GM19099 (cell line): ENCODE measurements around the gene PAPSS2.

Experiments
- POLR2A ChIP-seq: IDR thresholded peaks from 3 replicates; pipeline ENCODE4 v1.6.1; 2011; ENCODE audit warnings: low read depth; ENCODE audit not compliant: insufficient read length; ENCODE audit errors: extremely low read depth

The PAPSS2 gene

DNA sequence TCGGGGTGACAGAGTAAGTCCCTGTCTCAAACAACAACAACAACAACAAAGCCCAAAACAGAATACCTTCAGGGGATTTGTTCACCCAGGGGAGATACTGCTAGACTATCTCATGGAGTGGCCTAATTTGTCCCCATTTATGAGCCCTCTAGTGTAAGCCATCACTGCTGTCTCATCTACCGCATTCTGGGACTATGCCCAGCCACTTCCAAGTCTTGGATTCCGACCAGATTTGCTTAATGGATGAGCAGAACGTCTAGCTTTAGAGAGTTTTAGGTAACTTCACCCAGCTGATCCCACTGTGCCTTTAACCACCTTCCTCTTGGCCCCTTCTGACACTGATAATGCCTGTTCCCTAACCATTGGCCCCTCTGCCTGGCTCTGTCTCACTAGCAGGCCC lies 47.1 kb downstream of the PAPSS2 start:
- no peak for TF ChIP-seq POLR2A

GRCh38 chr10:87707254-87707653 lies 47.6 kb downstream of the PAPSS2 start:
- no peak for TF ChIP-seq POLR2A

DNA sequence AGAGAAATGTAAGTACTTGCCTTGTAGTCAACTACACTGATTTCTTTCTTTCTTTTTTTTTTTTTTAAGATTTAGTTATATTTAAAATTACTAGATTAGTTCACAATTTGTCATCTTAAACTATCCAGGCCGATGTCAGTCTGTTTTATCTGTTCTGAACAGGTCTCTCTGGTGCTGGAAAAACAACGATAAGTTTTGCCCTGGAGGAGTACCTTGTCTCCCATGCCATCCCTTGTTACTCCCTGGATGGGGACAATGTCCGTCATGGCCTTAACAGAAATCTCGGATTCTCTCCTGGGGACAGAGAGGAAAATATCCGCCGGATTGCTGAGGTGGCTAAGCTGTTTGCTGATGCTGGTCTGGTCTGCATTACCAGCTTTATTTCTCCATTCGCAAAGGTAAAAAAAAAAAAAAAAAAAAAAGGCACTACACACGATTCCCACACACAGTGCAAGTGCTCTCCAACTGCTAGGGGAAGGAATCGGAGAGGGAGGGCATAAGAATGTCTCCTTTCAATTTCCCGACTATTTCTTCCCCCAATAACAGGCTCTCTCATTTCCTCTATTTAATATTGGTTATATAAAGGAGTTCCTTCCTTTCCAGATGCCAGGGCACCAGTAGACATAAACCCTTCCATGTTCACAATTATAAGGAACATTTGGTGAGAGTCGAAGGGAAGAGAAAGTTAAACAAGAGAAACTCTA lies 53.4 kb downstream of the PAPSS2 start:
- no peak for TF ChIP-seq POLR2A

- TF ChIP-seq POLR2A = no peak
Observed at GRCh38 chr10:87713707-87714106, 54.0 kb downstream of the PAPSS2 start.

DNA sequence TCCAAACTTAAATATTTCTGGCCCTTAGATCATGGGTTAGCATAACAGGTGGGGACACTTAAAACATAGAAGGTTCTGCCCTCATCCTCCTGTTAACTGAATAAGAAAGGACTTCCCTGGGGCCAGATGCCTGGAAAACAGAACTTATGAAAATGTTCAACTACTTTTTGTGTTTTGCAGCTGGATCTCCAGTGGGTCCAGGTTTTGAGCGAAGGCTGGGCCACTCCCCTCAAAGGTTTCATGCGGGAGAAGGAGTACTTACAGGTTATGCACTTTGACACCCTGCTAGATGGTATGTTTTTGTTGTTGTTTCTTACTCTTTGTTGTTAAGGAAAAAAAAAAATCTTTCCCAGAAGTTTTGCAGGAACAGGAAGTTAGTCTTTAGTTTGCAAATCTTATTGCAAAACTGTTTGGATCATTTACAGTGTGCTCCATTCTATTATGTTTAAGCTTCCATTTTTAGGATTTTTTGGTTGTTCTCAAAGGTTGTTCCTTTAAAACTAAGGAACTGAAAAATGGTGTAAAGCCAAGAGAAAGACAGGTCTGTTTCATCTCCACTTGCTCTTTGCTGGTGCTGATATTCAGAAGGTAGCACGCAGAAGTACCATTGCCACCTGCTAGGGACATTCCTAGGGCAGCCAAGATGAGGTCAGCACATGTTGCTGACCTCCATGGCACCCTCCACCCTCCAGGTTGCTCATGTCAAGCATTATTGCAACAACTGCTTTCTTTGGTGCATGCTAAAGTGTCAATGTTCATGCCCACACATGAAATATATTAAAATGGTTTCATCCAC lies 56.1 kb downstream of the PAPSS2 start:
- no peak for TF ChIP-seq POLR2A

- no peak for TF ChIP-seq POLR2A
Observed at GRCh38 chr10:87716348-87716670, 56.6 kb downstream of the PAPSS2 start.

- TF ChIP-seq POLR2A = no peak
Observed at GRCh38 chr10:87720665-87721064, 61.0 kb downstream of the PAPSS2 start.

DNA sequence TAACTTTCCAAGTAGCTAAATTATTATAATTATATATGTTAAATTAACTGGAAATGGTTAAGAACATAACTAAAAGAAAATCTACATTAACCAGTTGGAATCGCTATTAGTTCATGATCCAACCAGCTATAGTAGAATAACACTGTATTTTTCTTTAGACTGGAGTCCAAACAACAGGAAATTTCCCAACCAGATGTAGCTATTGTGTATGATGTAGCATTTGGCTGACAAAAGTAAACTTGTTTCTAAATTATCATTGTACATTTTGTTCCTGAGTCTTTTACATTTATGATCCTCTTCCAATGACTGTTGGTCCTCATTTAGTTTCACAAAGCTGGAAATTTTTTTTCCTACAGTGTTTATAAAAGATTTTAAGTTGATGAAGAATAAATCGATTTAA lies 62.1 kb downstream of the PAPSS2 start:
- TF ChIP-seq POLR2A = no peak

DNA sequence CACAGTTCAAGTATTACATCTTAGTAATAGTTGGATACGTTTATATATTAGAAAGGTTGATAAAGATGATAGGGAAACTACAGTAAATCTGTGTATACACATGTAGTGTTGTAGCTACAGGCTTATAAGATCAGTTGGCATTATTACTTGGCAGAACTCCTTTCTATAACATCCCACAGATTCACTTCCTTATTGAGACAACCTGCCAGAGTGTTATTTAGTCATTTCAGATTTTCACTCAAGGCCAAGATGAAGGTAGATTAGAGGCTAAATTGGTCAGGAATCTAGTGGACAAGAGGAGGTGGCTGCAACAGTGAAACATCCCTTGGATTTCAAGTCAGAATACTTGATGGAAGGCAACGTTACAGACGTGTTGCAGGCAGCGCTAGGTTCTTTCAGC lies 63.0 kb downstream of the PAPSS2 start:
- TF ChIP-seq POLR2A = no peak

GRCh38 chr10:87723500-87723899 lies 63.8 kb downstream of the PAPSS2 start:
- no peak for TF ChIP-seq POLR2A

DNA sequence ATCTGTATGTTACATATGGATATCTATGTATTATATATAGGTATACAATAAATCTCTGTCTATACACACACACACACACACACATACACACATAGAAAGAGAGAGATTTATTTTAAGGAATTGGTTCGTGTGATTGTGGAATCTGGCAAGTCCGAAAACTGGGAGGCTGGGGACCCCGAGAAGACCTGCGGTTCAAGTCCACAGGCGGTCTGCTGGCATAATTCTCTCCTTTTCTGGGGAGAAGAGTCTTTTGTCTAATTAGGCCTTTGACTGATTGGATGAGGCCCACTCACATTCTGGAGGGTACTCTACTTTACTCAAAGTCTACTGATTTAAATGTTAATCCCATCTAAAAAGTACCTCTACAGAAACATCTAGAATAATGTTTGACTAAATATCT lies 65.1 kb downstream of the PAPSS2 start:
- TF ChIP-seq POLR2A = no peak

DNA sequence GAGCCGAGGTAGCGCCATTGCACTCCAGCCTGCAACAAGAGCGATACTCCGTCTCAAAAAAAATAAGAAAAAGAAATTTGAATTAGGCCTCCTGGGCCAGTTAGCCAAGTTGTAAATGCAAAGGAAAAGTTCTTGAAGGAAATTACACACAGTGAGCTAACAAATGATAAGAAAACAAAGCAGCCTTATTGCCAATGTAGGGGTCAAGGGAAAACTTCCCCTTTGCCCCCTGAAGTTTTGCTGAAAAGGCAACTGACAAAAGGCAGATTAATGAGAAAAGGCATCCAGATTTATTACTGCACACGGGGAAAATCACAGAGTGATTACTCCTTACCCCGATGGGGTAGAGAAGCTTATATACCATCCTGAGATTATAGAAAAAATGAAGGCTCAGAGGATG lies 70.3 kb downstream of the PAPSS2 start:
- TF ChIP-seq POLR2A = no peak

DNA sequence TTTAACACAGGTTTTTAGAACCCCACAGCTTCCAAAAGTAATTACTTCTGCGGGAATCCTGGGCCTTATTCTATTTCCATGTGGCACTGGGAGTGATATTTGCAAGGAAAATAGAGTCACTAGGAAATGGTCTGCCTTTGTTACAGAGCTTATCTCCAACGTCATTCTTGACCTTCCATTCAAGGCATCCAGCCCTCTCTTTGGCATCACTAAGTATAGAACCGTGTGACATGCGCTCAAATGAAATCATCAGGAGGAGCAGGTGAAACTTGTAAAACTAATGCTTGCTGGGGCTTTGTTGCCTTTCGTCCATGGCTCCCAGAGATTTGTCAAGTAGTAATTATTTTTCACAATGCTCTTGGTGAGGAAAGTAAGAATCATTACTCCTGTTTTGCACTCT lies 73.4 kb downstream of the PAPSS2 start:
- no peak for TF ChIP-seq POLR2A

DNA sequence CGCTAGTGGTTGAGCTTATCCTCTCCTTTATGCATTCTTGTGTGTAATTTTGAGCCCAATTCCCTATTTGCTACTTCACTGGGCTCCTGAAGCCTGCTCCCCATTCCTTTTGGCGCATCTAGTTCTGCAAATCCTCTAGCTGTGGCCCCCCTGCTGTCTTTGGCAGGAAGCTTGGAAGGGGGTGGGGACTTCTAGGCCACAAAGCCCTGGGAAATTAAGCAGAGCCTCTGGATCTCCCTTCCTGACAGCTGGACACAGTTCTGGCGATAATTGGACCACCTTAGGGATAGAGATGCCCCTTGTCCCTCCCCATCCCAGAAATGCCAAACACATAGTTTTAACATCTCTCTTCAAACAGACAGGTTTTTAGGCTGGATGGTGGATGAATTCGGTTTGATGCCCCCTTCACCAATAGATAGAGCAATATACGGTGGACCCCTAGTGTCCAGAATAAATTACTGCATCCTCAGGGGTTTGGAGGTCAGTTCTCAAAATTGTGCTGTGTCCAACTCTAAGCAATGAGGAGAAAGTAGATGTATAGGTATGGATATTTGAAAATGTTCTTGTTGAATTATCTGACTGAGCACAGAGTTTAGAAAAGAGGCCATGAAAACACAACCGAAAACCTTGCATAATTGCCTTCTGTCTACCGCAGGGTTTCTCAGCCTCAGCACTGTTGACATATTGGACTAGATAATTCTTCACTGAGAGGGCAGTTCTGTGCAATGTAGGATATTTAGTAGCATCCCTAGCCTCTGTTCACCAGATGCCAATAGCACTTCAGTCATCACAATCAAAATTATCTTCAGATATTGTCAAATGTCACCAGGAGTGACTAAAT lies 75.5 kb downstream of the PAPSS2 start:
- TF ChIP-seq POLR2A = no peak

- TF ChIP-seq POLR2A = no peak
Observed at GRCh38 chr10:87739703-87740102, 80.0 kb downstream of the PAPSS2 start.

DNA sequence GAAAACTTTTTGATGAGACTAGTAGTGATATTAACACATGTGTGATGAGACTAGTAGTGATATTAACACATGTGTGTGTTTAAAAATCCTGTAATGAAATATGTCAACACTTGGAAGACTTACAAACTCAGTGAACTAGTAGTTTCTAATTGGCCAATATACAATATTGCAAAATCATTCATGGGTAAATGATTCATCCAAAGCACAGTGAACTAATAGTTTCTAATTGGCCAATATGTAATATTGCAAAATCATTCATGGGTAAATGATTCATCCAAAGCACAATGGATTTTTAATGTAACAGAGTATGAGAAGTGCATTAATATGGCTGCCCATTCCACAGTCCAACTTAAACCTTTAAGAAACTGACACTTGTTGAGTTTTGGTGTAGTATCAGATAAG lies 80.6 kb downstream of the PAPSS2 start:
- no peak for TF ChIP-seq POLR2A
